ENCODE results near the gene DLEC1.

Gene DLEC1

GRCh38 chr3:38003371-38003816, 35.6 kb upstream of the DLEC1 start:
- H3K36me3 Mint-ChIP-seq (ENCODE audit: low read depth) = peaks cover 17% of the 10 kb centered on the region
- peak; percentile 88 for TF ChIP-seq CTCF (IDR thresholded peaks at IDR 0.05)
- H3K27me3 Mint-ChIP-seq (ENCODE audit: low read depth, poor library complexity) = peaks cover 8% of the 10 kb centered on the region
- H3K9me3 Mint-ChIP-seq = no peaks in the 10 kb centered on the region
- DNase-seq = peak; percentile 85
- H3K4me1 Mint-ChIP-seq = peaks cover 37% of the 10 kb centered on the region
- no peak overlapping the region for H3K4me3 Mint-ChIP-seq
- no peak overlapping the region for H3K27ac Mint-ChIP-seq

- no peak overlapping the region for H3K4me3 Mint-ChIP-seq
- peaks cover 8% of the 10 kb centered on the region for H3K27me3 Mint-ChIP-seq (ENCODE audit: low read depth, poor library complexity)
- no peak overlapping the region for H3K27ac Mint-ChIP-seq
- DNase-seq = no peak
- H3K36me3 Mint-ChIP-seq (ENCODE audit: low read depth) = peaks cover 17% of the 10 kb centered on the region
- no peaks in the 10 kb centered on the region for H3K9me3 Mint-ChIP-seq
- H3K4me1 Mint-ChIP-seq = peaks cover 33% of the 10 kb centered on the region
- TF ChIP-seq CTCF (IDR thresholded peaks at IDR 0.05) = no peak
Observed at GRCh38 chr3:38003817-38004414, 35.1 kb upstream of the DLEC1 start.

GRCh38 chr3:38004415-38005075, 34.5 kb upstream of the DLEC1 start:
- peak; percentile 64 for DNase-seq
- TF ChIP-seq CTCF (IDR thresholded peaks at IDR 0.05) = peak; percentile 58
- Mint-ChIP-seq H3K4me1 (peaks cover 27% of the 10 kb centered on the region), H3K36me3 (ENCODE audit: low read depth) (peaks cover 15% of the 10 kb centered on the region), H3K27me3 (ENCODE audit: low read depth, poor library complexity) (peaks cover 6% of the 10 kb centered on the region), H3K9me3 (no peaks in the 10 kb centered on the region), H3K4me3 (no peak overlapping the region), H3K27ac (peak overlapping the region; percentile 10)

GRCh38 chr3:38005076-38006020, 33.7 kb upstream of the DLEC1 start:
- Mint-ChIP-seq H3K27ac (no peak overlapping the region), H3K27me3 (ENCODE audit: low read depth, poor library complexity) (peaks cover 3% of the 10 kb centered on the region), H3K9me3 (no peaks in the 10 kb centered on the region), H3K36me3 (ENCODE audit: low read depth) (peaks cover 12% of the 10 kb centered on the region), H3K4me3 (no peak overlapping the region), H3K4me1 (peaks cover 19% of the 10 kb centered on the region)
- TF ChIP-seq CTCF (IDR thresholded peaks at IDR 0.05) = no peak
- no peak for DNase-seq

- TF ChIP-seq CTCF (IDR thresholded peaks at IDR 0.05) = no peak
- no peak for DNase-seq
- Mint-ChIP-seq H3K4me1 (peaks cover 16% of the 10 kb centered on the region), H3K27me3 (ENCODE audit: low read depth, poor library complexity) (peaks cover 3% of the 10 kb centered on the region), H3K9me3 (no peaks in the 10 kb centered on the region), H3K36me3 (ENCODE audit: low read depth) (peaks cover 12% of the 10 kb centered on the region), H3K4me3 (no peak overlapping the region), H3K27ac (no peak overlapping the region)
Observed at GRCh38 chr3:38006031-38006430, 33.0 kb upstream of the DLEC1 start.

Measured in nephron progenitor cell (in vitro differentiated cells).